NCI-H187 (cell line): ENCODE results near the gene YES1.
"Not testable (repeated sequence)": the region's sequence is repeated elsewhere in the genome, so short reads cannot be mapped to it uniquely, and the experiment has no call there.

Source experiments
- DNase-seq, 2 experiments: peaks; one replicate each; lab custom pipeline; 2025; lab: John Stamatoyannopoulos, UW

The YES1 gene

DNA sequence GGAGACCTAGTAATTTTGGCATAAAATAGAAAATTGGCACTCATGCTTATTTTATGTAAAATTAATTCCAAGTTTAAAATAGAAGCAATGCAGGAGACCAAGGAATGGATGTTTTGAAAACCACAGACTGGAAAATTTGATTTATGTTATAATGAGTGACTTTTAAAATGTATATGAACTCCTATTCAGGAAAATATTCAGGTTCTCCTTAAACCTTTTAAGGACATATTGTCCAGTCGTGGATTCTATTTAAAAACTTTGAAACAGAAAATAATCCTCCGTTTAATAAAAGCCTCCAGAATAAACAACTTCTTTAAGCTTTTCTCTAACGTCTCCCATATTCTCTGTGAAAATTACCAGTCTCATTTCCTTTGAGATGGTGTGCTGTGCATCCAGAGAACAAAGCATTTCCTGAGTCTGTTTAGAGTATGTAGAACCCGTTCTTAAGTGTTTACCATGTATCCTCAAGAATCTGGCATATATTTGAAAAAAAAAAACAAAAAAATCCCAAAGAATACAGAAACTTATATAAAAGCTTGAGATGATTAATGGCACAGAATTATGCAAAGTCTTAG, 8.6 kb upstream of the YES1 start:
- no peak for DNase-seq

DNA sequence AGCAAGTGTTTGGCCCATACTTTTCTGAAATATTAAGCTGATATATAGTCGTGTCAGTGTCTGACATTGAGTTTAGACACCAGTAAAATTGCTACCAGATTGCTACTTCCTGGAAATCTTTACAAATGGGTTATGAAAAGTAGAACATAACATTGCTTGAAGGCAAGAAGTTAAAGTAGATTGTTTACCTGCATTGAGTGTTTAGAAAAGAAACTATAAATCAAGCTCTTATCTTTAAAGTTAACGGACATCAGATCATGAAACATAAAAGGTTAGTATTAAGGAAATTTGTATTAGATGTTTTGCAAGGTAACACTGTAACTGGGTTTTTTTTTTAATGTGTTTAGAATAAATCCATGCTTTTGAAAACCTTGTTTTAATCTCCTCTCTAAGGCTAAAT, 4.8 kb upstream of the YES1 start:
- DNase-seq, result no peak

DNA sequence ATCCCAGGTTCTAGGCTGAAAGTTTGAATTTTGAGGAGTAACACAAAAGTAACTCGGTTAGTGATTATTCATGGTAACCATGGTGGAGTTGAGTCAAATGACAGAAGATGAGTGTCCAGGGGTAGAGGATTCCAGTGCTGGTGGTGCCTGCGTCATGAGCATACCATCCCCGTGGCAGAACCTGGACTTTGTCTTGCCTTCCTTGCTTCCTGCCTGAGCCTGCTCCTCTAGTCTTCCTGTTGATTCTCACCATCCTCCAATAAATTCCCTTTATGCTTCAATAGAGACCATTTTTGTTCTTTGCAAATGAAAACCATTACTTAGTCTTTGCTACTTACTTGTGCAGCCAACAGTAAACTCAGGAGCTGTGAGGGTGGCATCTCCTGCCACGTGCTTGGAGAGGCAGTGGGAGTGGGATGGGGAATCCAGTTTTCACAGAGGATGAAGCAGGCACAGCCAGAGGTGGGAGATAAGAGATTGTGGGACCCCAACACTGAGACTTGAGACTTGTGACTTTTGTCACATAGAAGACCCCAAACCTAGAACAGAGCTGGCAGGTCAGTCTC, 4.1 kb upstream of the YES1 start:
- no peak for DNase-seq

DNA sequence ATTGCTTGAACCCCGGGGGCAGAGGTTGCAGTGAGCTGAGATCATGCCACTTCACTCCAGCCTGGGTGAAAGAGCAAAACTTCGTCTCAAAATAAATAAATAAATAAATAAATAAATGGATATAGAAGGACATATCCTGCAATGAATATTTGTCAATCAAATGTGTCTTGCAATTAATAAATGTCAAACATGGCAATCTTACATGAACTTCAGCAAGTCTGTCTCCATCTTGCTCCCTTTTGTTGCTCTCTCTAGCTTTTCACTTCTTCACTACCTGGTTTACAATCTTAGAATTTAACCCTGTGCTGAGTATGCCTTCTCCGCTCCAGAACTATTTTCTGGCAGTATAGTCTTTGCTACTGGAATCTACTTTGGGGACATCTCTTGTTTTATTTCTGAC, 3.3 kb upstream of the YES1 start:
- no peak for DNase-seq

DNA sequence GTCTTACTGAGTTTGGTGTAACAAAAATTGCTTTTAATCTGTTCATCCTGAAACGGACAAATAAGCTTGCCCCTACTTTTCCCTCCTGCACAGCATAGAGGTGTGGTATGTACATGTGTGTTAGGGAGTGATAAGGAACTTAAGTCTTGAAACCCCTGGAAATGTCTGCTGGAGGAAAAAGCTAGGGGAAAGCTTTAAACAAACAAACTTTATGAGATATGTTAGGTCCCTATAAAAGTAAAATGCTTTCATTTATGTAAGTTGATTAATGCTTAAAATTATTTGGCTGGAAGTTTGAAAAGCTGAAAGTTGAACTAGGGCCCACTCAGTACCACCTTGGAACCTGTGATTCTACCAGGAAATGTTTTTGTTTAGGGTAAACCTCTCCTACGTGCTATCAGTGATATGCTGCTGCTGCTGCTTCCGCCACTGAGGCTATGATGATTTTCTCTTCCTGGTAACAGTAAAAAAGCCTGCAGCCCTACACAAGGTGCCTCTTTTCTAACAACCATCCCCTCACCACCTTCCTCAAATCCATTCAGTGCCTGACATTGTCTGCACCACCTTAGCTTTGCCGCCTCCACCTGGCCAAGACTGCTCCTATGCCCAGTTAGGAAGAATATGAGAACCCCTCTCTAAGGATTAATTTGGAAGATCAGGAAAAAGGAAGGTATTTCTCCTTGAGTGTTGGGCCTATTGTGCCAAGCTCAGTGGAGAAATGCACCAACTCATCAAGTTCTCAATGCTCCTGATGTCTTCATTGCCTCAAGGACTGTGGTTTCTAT, 2.5 kb upstream of the YES1 start:
- no peak for DNase-seq

DNA sequence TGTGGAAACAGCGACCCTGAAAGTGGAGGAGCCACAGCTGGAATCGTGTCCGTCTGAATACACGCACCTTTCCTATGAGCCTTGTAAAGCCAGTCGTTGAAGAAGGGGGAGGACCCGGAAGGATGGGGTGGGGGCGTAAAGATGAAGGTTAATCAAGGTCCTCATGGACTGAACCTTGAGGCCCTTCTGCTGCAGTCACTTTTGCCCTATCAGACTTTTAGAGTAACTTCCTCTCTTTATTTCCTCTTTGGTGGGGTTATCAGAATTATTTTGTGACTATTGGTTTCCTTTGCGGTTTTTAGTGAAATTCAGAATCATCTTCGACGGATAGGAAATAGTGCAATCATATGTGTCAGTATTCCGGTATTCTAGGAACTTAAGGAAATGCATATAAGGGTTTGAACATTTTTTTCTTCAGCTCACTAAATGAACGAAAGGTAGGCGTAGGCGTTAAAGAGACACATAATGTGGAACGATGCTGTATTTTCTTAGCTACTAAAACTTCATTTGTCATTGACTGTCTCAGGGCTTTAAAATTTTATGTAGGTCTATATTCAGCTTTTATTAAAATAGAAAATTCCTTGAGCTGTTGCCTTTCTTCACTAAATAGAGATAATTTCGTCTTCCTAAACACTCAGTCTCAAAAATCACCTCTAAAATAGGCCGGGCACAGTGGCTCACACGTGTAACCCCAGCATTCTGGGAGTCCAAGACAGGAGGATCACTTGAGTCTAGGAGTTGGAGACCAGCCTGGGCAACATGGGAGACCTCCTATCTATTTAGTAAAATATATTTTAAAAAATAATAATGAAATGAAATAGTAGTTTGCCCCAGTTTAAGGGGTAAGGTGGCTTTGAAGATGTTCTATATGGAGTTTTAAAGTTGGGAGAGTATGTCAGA, 1.4 kb upstream of the YES1 start:
- DNase-seq, result no peak

DNA sequence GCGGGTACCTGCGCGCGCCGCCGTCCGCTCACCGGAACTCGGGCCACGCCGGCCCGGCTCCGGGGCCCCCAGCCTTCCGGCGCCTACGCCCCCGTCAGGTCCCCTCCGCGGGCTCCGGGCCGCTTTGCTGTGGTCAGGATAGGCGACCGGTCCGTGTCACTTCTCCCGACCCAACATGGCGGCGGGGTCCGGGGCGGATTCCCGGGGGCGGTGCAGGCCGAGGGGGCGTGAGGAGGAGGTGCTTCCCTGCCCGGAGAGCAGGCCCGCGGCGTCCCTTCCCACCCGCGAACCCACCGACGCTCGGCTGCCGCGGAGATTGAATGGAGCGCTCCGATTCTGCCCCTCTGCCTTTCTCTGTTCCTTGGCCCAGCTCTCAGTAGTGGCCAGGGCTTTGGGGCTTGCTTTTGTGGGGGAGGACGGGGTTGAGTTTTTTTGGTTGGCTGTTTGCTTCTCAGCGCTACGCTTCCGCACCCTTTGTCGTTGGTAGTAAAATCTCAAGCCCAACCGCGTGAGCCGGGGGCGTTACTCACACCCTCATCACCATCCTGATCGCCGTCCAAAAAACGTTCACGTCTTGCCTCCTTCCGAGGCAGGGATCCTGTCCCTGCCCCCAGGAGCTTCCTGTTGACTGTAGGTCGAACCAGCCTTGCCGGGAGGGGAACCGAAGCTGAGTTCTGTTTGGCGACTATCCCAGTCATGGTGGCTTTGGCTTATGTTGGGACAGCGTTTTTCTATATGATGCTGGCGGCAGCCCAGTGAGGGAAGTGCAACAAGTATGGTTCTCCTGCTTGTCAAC, 532 bp upstream of the YES1 start:
- DNase-seq, result peak; percentile 46 to 51

DNA sequence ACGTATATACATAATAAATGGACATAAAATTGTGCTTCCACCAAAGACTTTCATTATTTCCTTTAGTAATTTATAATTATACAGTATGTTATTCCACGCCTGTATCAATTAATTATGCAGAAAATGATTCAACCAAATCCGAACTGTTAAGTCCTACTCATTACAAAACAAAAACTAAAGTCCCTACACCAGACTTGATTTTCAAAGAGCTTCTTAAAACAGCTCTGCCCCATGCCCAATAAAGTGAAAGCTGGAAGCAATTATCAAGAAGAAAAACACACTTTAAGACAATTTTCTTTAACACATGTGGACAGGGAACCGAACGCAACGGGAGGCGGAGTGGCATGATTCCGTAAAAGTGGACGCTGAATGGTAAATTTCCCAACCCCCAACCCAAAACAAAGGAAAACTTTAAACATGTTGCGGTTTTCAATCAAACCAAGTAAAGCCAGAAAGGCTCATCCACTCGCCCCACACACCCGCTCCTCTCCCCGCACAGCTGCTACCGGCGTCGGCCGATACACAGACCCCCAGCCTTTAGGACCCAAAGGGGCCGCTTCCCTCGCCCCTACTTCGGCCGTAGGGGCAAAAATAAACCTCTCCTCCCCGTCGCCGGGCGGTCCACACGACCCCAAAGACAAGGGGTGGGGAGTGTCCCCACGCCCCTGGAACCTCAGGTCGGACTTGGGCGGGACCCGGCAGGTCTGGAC, 705 bp downstream of the YES1 start:
- DNase-seq, result no peak

DNA sequence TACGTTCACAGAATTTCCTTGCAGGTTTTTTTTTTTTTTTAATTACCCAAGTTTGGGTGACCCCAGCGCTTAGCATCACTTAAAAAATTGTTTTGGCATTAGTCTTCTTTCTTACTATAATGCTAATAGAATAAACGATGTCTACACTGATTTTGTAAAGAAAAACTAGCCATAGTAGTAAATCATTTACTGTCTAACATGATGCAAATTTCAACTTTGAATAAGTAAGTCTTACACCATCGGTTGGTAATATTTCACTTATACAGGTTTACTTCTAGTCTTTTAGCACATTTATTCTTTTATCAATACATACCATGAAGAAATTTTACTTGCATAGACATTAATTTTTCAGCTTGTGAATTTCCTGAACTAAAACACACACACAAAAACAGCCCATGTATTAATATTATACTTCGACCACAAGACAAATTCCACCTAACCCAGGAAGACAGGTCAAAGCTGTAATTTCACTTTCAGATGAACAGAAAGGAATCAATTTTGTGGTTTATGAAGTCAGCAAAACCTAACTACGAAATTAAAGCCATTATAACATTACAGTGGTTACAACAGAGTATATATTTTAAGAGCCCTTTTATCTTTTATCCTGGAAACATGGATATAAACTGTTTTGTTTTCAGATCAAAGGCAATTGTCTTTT, 1.9 kb downstream of the YES1 start:
- no peak for DNase-seq

DNA sequence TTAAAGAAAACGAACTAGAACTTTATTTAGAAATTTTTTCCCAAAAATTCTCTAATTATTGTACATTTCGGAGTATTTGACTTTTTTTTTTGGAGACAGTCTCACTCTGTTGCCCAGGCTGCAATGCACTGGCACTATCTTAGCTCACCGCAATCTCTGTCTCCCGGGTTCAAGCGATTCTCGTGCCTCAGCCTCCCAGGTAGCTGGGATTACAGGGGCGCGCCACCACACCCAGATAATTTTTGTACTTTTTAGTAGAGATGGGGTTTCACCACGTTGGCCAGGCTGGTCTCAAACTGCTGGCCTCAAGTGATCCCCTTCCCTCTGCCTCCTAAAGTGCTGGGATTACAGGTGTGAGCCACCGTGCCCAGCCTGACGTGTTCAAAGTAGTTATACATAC, 2.8 kb downstream of the YES1 start:
- DNase-seq, result not testable (repeated sequence)

DNA sequence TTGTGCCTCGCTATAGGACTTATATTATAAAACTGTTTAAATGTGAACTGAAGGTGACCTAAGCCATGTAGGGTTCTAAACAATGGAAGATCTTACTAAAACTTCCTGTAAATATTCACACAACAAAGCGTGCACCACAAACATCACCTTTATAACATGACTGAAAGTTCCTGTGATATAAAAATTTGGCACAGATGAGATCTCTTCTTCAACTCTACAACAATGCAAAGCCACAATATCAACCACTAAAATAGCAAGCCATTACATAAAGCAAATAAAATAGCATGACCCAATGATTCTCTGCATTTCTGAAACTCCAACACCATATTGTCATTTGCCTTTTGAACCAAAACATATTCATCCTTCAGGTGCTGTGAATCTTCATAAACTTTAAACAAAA, 3.5 kb downstream of the YES1 start:
- DNase-seq, result no peak

DNA sequence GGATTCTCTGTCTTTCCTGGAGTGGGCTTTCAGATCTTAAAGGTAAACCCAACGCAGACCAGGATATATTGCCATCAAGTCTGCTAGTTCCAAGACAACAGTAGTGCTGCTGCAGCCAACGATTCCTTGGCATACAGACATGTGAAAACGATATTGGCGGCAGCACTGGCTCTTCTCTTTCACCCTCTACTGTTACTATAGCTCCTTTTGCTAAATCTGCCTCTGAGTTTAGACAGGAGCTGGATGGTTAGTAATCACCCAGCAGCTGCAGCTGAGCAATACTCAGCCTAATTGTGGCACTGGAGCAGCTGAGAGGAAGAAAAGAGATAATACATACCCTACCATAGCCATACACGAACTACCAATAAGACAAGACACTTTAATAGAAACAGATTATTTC, 4.0 kb downstream of the YES1 start:
- no peak for DNase-seq

DNA sequence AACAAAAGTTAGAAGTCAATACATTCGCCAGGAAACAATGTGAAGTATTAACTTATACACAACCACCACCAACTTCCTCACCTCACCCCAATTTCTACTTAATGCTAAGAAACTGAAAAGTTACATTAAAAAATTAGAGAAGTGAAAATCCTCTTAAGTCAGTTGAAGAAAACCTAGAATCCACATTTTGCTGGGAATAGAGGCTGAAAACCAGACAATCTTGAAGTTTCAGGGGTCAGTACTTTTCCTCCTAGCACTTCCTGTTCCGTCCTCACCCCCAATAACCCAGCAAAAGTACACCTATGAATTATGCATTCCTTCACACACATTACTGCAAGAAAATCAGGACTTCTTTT, 6.3 kb downstream of the YES1 start:
- DNase-seq, result no peak

DNA sequence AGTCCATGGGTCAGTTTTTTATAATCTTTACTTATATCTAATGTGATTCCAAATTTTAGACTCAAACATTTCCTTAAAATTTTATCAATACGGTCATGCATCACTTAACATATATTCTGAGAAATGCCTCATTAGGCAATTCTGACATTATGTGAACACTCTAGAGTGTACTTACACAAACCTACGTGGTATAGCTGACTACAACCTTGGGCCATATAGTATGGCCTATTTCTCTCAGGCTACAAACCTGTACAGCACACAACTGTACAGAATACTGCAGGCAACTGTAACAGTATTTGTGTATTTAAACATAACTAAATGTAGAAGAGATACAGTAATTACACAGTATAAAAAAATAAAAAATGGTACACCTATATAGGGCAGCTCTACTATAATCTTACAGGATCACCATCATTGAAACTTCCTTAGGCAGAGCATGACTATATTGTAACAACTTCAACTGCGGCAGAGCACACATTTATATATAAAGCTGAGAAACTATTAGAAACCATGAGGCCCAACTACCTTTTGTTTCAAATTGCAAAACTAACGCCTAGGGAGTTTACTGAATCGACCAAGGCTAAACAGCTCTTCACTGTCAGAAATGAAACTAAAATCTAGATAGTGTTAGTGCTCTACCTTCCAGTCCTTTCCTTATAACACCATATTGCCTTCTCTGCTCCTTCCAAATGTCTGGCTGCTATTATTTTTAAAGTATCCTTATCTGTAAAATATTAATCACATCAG, 6.9 kb downstream of the YES1 start:
- DNase-seq, result no peak

DNA sequence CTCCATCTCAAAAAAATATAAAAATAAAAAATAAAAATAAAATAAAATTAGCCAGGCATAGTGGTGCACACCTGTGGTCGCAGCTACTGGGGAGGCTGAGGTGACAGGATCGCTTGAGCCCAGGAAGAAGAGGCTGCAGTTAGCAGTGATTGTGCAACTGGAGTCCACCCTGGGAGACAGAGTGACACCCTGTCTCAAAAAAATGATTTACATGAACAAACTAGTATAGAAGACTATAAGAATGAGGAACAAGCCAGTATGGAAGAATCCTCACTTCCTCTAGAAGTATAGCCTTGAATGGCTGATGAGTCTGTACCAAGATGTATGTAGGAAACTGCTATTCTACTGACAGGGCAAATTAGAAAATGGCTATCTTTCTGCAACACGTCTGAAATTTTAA, 10.9 kb downstream of the YES1 start:
- DNase-seq, result no peak

DNA sequence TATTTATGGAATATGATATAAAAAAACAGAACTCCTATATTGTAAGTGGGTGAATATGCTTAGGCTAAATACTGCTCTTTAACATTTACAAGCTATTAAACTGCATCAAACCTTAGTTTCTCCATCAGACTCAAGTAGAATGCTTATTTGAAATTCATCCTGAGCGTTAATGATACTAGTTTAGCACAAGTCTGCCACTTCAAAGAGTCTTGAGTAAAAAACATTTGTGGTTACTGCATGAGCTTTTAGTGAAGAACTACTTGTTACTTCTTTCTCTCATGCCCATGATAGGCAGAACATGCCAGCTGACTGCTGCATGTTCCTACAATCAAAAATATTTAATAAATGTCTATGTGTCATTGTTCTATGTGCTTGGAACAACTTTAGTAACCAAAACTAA, 12.1 kb downstream of the YES1 start:
- no peak for DNase-seq

DNA sequence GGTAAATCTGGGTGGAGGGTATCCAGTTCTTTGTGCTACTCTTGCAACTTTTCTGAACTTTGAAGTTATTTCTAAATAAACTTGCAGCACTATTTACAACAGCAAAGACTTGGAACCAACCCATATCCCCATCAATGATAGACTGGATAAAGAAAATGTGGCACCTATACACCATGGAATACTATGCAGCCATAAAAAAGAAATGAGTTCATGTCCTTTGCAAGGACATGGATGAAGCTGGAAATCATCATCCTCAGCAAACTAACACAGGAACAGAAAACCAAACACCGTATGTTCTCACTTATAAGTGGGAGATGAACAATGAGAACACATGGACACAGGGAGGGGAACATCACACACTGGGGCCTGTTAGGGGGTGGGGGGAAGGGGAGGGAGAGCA, 16.7 kb downstream of the YES1 start:
- DNase-seq, result not testable (repeated sequence)

DNA sequence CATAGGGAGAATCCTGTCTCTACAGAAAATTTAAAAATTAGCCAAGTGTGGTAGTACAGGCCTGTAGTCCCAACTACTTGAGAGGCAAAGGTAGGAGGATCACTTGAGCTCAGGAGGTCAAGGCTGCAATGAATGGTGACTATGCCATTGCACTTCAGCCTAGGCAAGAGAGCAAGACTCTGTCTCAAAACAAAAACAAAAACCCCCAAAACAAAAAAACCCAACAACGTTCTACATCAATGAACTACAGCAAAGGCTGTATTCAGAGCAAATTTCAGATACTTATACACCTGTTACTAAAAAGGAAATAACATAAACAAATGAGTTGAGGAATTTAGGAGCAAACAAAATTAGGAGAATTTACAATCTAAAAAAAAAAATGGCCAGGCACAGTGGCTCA, 22.6 kb downstream of the YES1 start:
- DNase-seq, result no peak

DNA sequence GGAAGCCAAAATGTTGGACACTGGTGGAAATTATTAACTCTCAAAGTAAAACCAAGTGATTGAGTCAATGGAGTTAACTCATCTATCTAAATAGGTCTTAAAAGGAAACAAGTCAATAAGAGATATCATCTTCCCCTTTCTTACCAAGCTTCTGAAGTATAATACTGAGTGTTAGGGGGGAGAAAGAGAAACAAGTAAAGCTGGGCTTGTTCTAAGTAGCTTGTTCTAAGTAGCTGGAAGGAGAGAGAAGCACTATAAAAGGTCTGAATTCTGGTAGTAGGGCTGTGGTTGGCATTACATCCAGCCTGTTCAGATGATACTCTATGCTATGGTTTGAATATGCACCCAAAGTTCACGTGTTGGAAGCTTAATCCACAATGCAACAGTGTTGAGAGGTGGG, 26.8 kb downstream of the YES1 start:
- no peak for DNase-seq
